BJ (cell line): Measurements from ENCODE around the gene CCDC88C. TPM values are rescaled to one million over a fixed set of nuclear protein-coding genes. Genes with fewer than 3 reads are reported as not detected.

Experiments used
- CTCF ChIA-PET: fragments of 350-600 bp; formaldehyde crosslinking; extraction: SDS; loops from one replicate; lab custom pipeline; 2021; ENCODE audit warnings: antibody characterized with exemption, inconsistent platforms; lab: Yijun Ruan, JAX
- POLR2A ChIA-PET: fragments of 300-600 bp; sonication (Branson Sonifier 250); formaldehyde crosslinking; extraction: SDS; loops from one replicate; lab custom pipeline; 2021; ENCODE audit warnings: antibody characterized with exemption; lab: Charles Lee
- DNase-seq: peaks from one replicate; pipeline ENCODE4 v3.0.0-alpha.2; 2011; ENCODE audit warnings: low read depth
- H3K27me3 ChIP-seq: 2 replicates; pipeline ENCODE4 v1.6.0; 2011; ENCODE audit warnings: low read length; ENCODE audit not compliant: control insufficient read depth, insufficient read depth
- H3K36me3 ChIP-seq: 2 replicates; pipeline ENCODE4 v1.5.1; 2011; ENCODE audit warnings: low read length; ENCODE audit not compliant: control insufficient read depth, insufficient read depth
- H3K4me3 ChIP-seq: 2 replicates; pipeline ENCODE4 v1.5.1; 2011; ENCODE audit warnings: low read depth, mild to moderate bottlenecking, control low read depth, low read length
- polyA plus RNA-seq: library from polyadenylated mRNA; depleted of rRNA; stranded (reverse); fragments of >200 nt; gene quantifications from 2 replicates; pipeline ENCODE4 v1.2.3, GENCODE V29; 2011
- TF ChIP-seq, protein P1 (sequence below): IDR thresholded peaks from 2 replicates; pipeline ENCODE4 v1.5.1; 2011; ENCODE audit warnings: low read depth, mild to moderate bottlenecking, control low read depth, inconsistent platforms, low read length, moderate library complexity; ENCODE audit not compliant: insufficient read depth

CCDC88C gene
- polyA plus RNA-seq, 1 experiment, result not detected

DNA sequence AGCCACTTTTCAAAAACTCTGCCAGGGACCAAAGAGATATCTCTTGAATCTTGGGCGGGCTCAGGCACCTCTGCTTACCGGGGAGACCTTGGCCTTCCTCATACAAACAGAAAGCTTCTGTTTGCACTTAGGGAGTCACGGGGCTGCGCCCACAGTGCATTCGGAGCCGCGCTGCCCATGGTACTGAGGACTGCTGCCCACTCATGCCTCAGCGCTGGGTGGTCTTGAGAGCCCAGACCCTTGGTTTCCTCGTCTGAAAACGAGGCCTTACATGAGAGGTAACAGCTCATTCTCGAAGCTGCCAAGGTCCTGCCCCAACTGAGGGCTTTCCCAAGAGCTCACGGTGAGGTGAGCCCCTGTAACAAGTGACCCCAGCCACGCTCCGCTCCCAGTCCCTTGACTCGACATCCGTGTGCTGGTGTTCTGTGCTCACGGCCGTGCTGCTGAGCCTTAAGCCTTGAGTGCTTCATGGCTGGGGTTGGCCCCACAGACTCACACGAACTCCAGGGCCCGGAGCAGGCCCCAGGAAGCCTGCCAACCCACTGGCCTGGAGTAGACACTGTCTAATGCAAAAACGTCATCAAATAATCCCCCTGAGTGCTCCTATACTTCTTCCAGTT is 125.7 kb downstream of the CCDC88C start:
- TF ChIP-seq, protein P1, sequence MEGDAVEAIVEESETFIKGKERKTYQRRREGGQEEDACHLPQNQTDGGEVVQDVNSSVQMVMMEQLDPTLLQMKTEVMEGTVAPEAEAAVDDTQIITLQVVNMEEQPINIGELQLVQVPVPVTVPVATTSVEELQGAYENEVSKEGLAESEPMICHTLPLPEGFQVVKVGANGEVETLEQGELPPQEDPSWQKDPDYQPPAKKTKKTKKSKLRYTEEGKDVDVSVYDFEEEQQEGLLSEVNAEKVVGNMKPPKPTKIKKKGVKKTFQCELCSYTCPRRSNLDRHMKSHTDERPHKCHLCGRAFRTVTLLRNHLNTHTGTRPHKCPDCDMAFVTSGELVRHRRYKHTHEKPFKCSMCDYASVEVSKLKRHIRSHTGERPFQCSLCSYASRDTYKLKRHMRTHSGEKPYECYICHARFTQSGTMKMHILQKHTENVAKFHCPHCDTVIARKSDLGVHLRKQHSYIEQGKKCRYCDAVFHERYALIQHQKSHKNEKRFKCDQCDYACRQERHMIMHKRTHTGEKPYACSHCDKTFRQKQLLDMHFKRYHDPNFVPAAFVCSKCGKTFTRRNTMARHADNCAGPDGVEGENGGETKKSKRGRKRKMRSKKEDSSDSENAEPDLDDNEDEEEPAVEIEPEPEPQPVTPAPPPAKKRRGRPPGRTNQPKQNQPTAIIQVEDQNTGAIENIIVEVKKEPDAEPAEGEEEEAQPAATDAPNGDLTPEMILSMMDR, result no peak
- no peak for DNase-seq
- H3K36me3 ChIP-seq, result no peaks in the 10 kb centered on the region
- POLR2A ChIA-PET, result no interaction called here
- no peak overlapping the region for H3K4me3 ChIP-seq
- H3K27me3 ChIP-seq, result no peaks in the 10 kb centered on the region
- CTCF ChIA-PET, result interaction anchor here (0.8 to 16.7 kb wide), 3 partner anchors 33 to 389 kb away, joined by 3 to 344 read pairs (median 4); no protein-coding TSS in a partner anchor

DNA sequence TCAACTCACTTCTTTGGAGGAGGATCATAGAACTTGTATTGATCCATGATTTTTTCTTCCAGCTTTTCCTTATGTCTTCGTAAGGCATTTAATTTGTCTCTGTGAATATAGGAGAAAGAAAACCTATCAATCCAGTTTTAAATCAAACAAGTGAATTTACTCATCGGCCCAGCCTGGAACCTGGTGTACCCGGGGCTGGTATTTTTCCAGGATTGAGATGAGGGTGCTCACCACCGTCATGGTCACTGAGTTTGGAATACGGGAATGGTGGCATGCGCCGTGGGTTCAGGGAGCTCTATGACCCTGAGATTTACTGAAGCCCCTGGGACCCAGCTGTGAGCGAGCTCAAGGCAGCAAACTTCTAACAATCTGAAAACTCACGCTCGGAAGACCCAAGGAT is 126.6 kb downstream of the CCDC88C start:
- TF ChIP-seq, protein P1, result no peak
- ChIA-PET CTCF (interaction anchor here (0.8 to 16.7 kb wide), 5 partner anchors 9 to 388 kb away, joined by 3 to 344 read pairs (median 3); no protein-coding TSS in a partner anchor), POLR2A (no interaction called here)
- Histone ChIP-seq H3K36me3 (no peaks in the 10 kb centered on the region), H3K4me3 (no peak overlapping the region), H3K27me3 (no peaks in the 10 kb centered on the region)
- DNase-seq, result no peak

DNA sequence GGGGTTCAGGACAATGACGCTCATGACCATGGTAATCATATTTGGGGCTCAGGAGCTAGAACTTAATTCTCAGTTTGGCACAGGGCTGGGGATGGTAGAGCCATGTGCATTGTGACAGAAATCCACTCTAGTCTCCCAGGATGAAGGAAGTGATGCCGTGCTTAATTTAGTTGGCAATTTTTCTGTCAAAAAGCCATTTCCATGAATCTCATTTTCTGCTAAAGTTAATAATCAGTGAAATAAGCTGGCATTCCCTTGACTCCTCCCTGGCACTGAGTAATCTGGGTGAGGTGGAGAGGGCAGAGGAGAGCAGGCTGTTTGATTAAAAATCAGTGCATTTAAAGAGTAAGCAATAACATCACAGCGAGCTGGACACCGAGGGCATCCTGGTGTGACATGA is 128.2 kb downstream of the CCDC88C start:
- ChIA-PET POLR2A (no interaction called here), CTCF (interaction anchor here (0.6 to 16.7 kb wide), 5 partner anchors 33 to 387 kb away, joined by 3 to 344 read pairs (median 3); no protein-coding TSS in a partner anchor)
- no peaks in the 10 kb centered on the region for H3K36me3 ChIP-seq
- no peaks in the 10 kb centered on the region for H3K27me3 ChIP-seq
- TF ChIP-seq, protein P1, result no peak
- no peak for DNase-seq
- no peak overlapping the region for H3K4me3 ChIP-seq

DNA sequence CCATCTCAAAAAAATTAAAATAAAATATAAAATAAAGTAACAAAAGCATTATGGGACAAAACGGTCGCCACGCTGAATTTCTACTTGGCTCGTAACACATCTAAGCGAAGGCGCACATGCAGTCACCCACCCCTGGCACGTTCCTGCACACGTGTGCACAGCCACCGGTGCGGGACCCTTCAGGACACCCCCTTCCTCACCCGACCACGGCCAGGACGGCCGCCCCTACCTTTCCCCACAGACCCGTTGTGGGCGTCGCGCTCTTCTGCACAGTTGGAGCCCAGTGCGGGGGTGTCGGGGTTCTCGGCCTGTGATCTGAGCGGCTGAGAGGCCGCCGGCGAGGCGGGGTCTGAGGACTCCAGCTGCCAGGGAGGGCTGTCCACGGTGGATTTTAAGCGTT is 128.7 kb downstream of the CCDC88C start:
- DNase-seq, result no peak
- TF ChIP-seq, protein P1, result no peak
- ChIA-PET CTCF (interaction anchor here (0.9 to 16.7 kb wide), 3 partner anchors 34 to 387 kb away, joined by 3 to 344 read pairs (median 33); no protein-coding TSS in a partner anchor), POLR2A (no interaction called here)
- Histone ChIP-seq H3K4me3 (no peak overlapping the region), H3K27me3 (no peaks in the 10 kb centered on the region), H3K36me3 (no peaks in the 10 kb centered on the region)

DNA sequence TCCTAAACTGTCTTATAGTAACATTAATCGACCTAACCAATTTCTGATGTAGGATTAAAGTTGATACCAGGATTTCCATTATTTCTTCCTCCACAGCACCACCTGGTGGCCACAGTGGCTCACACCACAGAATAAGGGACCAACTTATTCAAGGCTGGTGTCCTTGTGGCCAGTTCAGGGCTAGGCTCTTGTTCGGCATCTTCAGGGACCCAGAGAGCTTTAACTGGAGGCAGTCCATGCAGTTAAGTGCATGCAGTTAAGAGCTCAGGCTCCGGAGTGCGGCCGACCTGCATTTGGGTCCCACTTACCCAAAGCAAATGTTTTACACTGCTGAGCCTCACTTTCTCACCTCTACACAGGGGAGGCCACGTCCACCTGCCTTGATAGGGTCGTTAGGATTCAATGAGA is 131.1 kb downstream of the CCDC88C start:
- Histone ChIP-seq H3K27me3 (no peaks in the 10 kb centered on the region), H3K36me3 (no peaks in the 10 kb centered on the region), H3K4me3 (no peak overlapping the region)
- TF ChIP-seq, protein P1, result peak; percentile 85
- CTCF ChIA-PET, result interaction anchor here (0.6 to 16.7 kb wide), 12 partner anchors 9 to 587 kb away, joined by 3 to 344 read pairs (median 4); no protein-coding TSS in a partner anchor
- no peak for DNase-seq
- POLR2A ChIA-PET, result no interaction called here
